Thyroid gland (tissue), 4 donors: Measurements from ENCODE around the gene ZNF33A. TPM values are rescaled to one million over a fixed set of nuclear protein-coding genes. Genes with fewer than 3 reads are reported as not detected.
"Not testable (repeated sequence)": the region's sequence is repeated elsewhere in the genome, so short reads cannot be mapped to it uniquely, and the experiment has no call there.

Experiments used
- DNase-seq, 2 donors: peaks; one replicate each; pipeline ENCODE4 v3.0.0-alpha.2; 2019
- H3K27ac ChIP-seq, 3 donors: fragments of 200-600 bp; sonication (generic); 1 replicate in 2 of 3; 2 replicates in 1 of 3; pipeline ENCODE4 v1.5.1; 2016 to 2019; ENCODE audit warnings: mild to moderate bottlenecking in 1 of 3, moderate library complexity in 1 of 3
- H3K27me3 ChIP-seq: fragments of 200-600 bp; sonication (generic); one replicate; pipeline ENCODE4 v1.5.1; 2019
- H3K36me3 ChIP-seq, 2 donors: fragments of 200-600 bp; sonication (generic); one replicate each; pipeline ENCODE4 v1.5.1; 2016 to 2019
- H3K4me1 ChIP-seq, 2 donors: fragments of 200-600 bp; sonication (generic); one replicate each; pipeline ENCODE4 v1.5.1; 2017 to 2019
- H3K4me3 ChIP-seq, 3 donors: fragments of 200-600 bp; sonication (generic); replicated peaks in 1 of 3; 1 replicate in 2 of 3; 2 replicates in 1 of 3; pipeline ENCODE4 v1.5.1; 2016; ENCODE audit warnings: mild to moderate bottlenecking in 1 of 3
- H3K9me3 ChIP-seq: fragments of 200-600 bp; sonication (generic); one replicate; pipeline ENCODE4 v1.5.1; 2017
- POLR2A ChIP-seq, 2 donors: fragments of 450-650 bp; IDR thresholded peaks; one replicate each; pipeline ENCODE4 v1.6.1; 2017; ENCODE audit warnings: antibody characterized with exemption in 2 of 2, mild to moderate bottlenecking in 2 of 2, moderate library complexity in 1 of 2
- WGBS, 2 donors: methylation state at CpG; one replicate each; pipeline ENCODE4 v1.1.5; 2017; 5-methylcytosine and 5-hydroxymethylcytosine counted together
- intact Hi-C: fragments of 100-400 bp; cut with DNase I; formaldehyde crosslinking; loops from one replicate; pipeline ENCODE4 v1.15.1; 2023
- total RNA-seq, 4 donors: library from RNA; depleted of rRNA; stranded (reverse); fragments of >200 nt; gene quantifications; one replicate each; pipeline ENCODE4 v1.2.3, GENCODE V29; 2016
- TF ChIP-seq, protein P1 (sequence below), 6 experiments: fragments of 200-600 bp in 3 of 6; fragments of 450-650 bp in 3 of 6; sonication (generic) in 3 of 6; IDR thresholded peaks; one replicate each; pipeline ENCODE4 v1.5.1; 2016 to 2019; ENCODE audit warnings: antibody characterized with exemption in 6 of 6, mild to moderate bottlenecking in 2 of 6, inconsistent platforms in 1 of 6, moderate library complexity in 1 of 6

The ZNF33A gene
- total RNA-seq, 4 donors from 2014 or later, result 34.3 to 71.3 (median 46.3) TPM

DNA sequence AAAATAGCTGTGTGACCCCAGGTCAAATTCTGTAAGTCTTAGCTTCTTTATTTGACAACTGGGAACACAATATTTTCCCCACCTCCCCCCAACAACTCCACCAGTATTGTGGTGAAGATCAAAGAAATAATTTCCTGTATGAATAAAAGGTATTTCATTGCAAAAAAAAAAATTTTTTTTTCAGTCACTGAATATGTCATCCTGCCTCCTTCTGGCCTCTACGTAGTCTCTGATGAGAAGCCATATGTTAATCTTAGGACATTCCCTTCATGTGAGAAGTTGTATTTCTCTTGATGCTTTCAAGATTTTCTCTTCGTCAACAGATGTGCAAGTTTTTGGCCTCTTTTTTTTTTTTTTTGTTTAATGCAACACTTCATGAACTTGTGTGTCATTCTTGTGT, 33.0 kb downstream of the ZNF33A start:
- Histone ChIP-seq H3K4me1 (no peaks in the 10 kb centered on the region), H3K4me3 (no peak overlapping the region), H3K27ac (no peak overlapping the region), H3K9me3 (no peaks in the 10 kb centered on the region), H3K27me3 (no peaks in the 10 kb centered on the region), H3K36me3 (peaks cover 0 to 5% of the 10 kb centered on the region in 2 donors)
- DNase-seq, result no peak
- TF ChIP-seq POLR2A (IDR thresholded peaks at IDR 0.05), result no peak
- WGBS, 2 donors, result 92 to 94% methylated on average over 2 of the region's 2 CpGs
- intact Hi-C loops, result no loop called here

DNA sequence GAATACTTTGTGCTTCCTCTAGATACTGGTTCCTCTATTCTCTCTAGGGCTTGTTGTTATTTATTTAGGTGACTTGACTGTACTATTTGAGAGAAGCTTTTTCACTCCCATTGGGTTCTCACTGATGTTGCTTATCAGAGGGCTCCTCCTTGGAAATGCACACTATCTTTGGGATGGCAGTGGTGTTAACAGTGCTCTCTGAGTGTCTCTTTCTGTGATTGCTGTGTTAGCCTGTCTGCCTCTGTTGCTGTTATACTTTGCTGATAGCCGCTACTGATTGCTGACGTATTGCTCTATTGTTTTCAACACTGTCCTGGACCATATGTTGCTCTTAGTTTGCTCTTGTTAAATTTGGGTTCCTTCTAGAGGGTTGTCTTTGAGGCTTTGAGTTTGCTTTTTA, 34.7 kb downstream of the ZNF33A start:
- TF ChIP-seq POLR2A (IDR thresholded peaks at IDR 0.05), result no peak
- TF ChIP-seq, protein P1, sequence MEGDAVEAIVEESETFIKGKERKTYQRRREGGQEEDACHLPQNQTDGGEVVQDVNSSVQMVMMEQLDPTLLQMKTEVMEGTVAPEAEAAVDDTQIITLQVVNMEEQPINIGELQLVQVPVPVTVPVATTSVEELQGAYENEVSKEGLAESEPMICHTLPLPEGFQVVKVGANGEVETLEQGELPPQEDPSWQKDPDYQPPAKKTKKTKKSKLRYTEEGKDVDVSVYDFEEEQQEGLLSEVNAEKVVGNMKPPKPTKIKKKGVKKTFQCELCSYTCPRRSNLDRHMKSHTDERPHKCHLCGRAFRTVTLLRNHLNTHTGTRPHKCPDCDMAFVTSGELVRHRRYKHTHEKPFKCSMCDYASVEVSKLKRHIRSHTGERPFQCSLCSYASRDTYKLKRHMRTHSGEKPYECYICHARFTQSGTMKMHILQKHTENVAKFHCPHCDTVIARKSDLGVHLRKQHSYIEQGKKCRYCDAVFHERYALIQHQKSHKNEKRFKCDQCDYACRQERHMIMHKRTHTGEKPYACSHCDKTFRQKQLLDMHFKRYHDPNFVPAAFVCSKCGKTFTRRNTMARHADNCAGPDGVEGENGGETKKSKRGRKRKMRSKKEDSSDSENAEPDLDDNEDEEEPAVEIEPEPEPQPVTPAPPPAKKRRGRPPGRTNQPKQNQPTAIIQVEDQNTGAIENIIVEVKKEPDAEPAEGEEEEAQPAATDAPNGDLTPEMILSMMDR (IDR thresholded peaks at IDR 0.05), result no peak
- Histone ChIP-seq H3K4me3 (no peak overlapping the region), H3K27me3 (no peaks in the 10 kb centered on the region), H3K4me1 (no peaks in the 10 kb centered on the region), H3K9me3 (no peaks in the 10 kb centered on the region), H3K36me3 (peaks cover 0 to 5% of the 10 kb centered on the region in 2 donors), H3K27ac (no peak overlapping the region)
- no peak for DNase-seq
- intact Hi-C loops, result no loop called here
- 50 to 98% methylated on average over 2 of the region's 2 CpGs for WGBS, 2 donors

DNA sequence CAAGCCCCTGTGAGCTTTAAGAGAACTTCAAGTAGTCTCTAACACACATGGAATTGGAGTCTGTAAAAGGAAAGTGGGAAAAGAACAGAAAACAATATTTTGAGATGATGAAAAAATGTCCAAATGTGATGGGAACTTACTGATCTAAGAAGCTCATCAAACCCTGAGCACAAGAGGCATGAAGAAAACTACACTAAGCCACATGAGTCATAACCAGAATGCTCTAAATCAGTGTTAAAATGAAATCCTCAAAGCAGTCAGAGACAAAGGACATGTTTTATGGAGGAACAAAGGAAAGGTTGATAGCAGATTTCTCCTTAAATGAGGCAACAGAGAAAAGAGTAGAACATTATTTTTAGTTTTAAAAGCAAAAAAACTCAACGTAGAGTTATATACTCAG, 37.2 kb downstream of the ZNF33A start:
- Histone ChIP-seq H3K4me1 (no peaks in the 10 kb centered on the region), H3K36me3 (peaks cover 0 to 5% of the 10 kb centered on the region in 2 donors), H3K27me3 (no peaks in the 10 kb centered on the region), H3K9me3 (no peaks in the 10 kb centered on the region), H3K4me3 (no peak overlapping the region), H3K27ac (no peak overlapping the region)
- DNase-seq, result no peak
- intact Hi-C loops, result no loop called here
- no peak for TF ChIP-seq POLR2A (IDR thresholded peaks at IDR 0.05)
- TF ChIP-seq, protein P1 (IDR thresholded peaks at IDR 0.05), result no peak
- 91 to 98% methylated on average over 1 of the region's 1 CpG for WGBS, 2 donors

DNA sequence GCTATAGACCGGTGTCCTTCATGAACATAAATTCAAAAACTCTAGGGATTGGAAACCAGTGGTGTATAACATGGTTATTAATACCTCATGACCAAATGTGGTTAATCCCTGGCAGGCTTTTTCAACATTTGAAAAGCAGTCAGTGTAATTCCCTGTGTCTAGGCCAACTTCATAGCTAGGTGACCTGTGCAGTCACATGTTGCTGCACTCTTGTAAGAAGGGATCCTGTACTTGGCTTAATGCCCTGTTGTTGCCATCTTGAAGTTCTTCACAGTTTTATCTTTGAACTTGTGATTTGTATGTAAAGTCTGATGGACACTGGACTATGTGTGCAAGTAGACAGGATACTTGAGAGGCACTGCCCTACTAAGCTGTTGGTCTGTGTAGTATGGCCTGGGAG, 39.7 kb downstream of the ZNF33A start:
- TF ChIP-seq, protein P1 (IDR thresholded peaks at IDR 0.05), result no peak
- TF ChIP-seq POLR2A (IDR thresholded peaks at IDR 0.05), result no peak
- WGBS, 2 donors, result 94 to 97% methylated on average over 1 of the region's 1 CpG

DNA sequence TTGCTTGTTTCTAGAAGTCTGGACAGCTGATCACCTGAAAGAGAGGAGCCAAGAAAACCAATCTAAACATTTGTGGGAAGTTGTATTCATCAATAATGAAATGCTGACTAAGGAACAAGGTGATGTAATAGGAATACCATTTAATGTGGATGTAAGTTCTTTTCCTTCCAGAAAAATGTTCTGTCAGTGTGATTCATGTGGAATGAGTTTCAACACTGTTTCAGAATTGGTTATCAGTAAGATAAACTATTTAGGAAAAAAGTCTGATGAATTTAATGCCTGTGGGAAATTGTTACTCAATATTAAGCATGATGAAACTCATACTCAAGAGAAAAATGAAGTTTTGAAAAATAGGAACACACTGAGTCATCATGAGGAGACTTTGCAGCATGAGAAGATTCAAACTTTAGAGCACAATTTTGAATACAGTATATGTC, 43.9 kb downstream of the ZNF33A start:
- Histone ChIP-seq H3K9me3 (no peaks in the 10 kb centered on the region), H3K36me3 (peaks cover 32 to 34% of the 10 kb centered on the region in 2 donors), H3K4me3 (no peak overlapping the region), H3K27ac (no peak overlapping the region), H3K4me1 (no peaks in the 10 kb centered on the region), H3K27me3 (no peaks in the 10 kb centered on the region)
- TF ChIP-seq, protein P1 (IDR thresholded peaks at IDR 0.05), result no peak
- TF ChIP-seq POLR2A (IDR thresholded peaks at IDR 0.05), result no peak
- intact Hi-C loops, result no loop called here
- DNase-seq, result no peak

More for the DNA sequence above, 39.7 kb downstream of the ZNF33A start:
- H3K4me3 ChIP-seq, result no peak overlapping the region
- DNase-seq, result no peak
- no peaks in the 10 kb centered on the region for H3K27me3 ChIP-seq
- H3K4me1 ChIP-seq, result no peaks in the 10 kb centered on the region
- no peaks in the 10 kb centered on the region for H3K9me3 ChIP-seq
- H3K36me3 ChIP-seq, result peaks cover 14 to 16% of the 10 kb centered on the region in 2 donors
- intact Hi-C loops, result no loop called here
- no peak overlapping the region for H3K27ac ChIP-seq

DNA sequence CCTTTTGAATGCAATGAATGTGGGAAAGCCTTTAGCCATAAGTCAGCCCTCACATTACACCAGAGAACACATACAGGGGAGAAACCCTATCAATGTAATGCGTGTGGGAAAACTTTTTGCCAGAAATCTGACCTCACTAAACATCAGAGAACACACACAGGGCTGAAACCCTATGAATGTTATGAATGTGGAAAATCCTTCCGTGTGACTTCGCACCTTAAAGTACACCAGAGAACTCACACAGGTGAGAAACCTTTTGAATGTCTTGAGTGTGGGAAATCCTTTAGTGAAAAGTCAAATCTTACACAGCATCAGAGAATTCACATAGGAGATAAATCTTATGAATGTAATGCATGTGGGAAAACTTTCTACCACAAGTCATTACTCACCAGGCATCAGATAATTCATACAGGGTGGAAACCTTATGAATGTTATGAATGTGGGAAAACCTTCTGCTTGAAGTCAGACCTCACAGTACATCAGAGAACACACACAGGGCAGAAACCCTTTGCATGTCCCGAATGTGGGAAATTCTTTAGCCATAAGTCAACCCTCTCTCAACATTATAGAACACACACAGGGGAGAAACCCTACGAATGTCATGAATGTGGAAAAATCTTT, 44.9 kb downstream of the ZNF33A start:
- 97 to 99% methylated on average over 5 of the region's 5 CpGs for WGBS, 2 donors
- H3K9me3 ChIP-seq, intact Hi-C loops: not testable (repeated sequence)

DNA sequence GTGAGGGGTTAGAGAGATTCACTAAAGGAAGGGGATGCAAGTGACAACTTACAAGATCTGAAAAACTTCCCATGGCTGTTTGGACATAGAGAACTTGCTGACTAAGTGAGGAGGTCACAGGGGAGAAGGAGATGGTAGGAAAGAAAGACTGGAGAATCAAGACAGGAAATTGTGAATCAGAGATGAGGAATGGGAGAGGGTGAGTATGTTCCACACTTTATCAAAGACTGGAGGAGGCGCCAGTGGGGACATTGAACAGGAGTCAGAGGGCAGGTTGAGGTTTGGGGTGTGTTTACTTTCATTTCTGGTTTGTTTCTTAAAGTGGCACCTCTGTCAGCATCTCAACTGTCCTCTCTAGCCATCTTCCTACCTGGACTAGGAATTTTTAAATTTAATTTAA, 59.2 kb downstream of the ZNF33A start:
- not testable (repeated sequence) for H3K4me3 ChIP-seq

More for the DNA sequence above, 44.9 kb downstream of the ZNF33A start:
- H3K27me3 ChIP-seq, H3K27ac ChIP-seq, H3K4me3 ChIP-seq, DNase-seq, H3K4me1 ChIP-seq: not testable (repeated sequence)
- peaks cover 32 to 36% of the 10 kb centered on the region in 2 donors for H3K36me3 ChIP-seq

More for the DNA sequence above, 59.2 kb downstream of the ZNF33A start:
- H3K4me1 ChIP-seq, intact Hi-C loops, H3K36me3 ChIP-seq, H3K9me3 ChIP-seq, H3K27me3 ChIP-seq, DNase-seq, H3K27ac ChIP-seq: not testable (repeated sequence)
- WGBS, 2 donors, result 78 to 86% methylated on average over 1 of the region's 1 CpG
